NCI-H2029 treated with DMSO at 0.1 percent for 48 hours (cell line): ENCODE measurements around the gene KCNJ14.

Experiments
- DNase-seq: peaks from one replicate; lab custom pipeline; 2025; lab: John Stamatoyannopoulos, UW

Gene KCNJ14

GRCh38 chr19:48445606-48446481 is 9.5 kb upstream of the KCNJ14 start, which contains the start of gene GRWD1:
Gene GRWD1, plus strand, starts transcription at chr19:48445983. Its CDS starts 23 bp downstream, at chr19:48446006.
- peak; percentile 97 for DNase-seq

DNA sequence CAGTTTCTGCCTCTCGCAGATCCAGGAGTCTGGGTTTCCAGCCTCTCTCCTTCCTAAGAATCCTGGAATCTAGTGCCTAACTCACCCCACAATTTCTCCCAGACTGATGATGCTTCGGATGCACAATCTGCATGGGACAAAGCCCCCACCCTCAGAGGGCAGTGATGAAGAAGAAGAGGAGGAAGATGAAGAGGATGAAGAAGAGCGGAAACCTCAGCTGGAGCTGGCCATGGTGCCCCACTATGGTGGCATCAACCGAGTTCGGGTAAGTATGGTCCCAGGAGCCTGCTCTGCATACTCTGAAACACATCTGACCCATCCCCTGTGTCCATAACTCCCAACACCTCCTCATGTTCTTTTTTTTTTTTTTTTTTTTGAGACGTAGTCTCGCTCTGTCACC is 8.8 kb upstream of the KCNJ14 start:
- DNase-seq, result no peak

GRCh38 chr19:48448563-48448962 is 6.8 kb upstream of the KCNJ14 start:
- DNase-seq, result no peak

GRCh38 chr19:48450441-48450840 is 4.9 kb upstream of the KCNJ14 start:
- no peak for DNase-seq

DNA sequence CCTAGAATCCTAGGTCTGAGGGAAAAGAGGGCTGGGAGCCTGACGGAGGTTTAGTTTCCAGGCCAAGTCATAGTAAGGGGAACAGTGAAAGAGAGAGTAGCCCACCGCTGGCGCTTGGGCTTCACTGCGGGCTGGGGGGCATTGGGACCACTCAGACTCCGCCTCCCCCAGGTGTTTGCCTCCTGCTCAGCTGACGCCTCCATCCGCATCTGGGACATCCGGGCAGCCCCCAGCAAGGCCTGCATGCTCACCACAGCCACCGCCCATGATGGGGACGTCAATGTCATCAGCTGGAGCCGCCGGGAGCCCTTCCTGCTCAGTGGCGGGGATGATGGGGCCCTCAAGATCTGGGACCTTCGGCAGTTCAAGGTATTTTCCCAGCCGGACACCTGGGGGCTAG is 4.5 kb upstream of the KCNJ14 start:
- DNase-seq, result no peak

GRCh38 chr19:48451624-48452023 is 3.8 kb upstream of the KCNJ14 start:
- DNase-seq, result no peak

GRCh38 chr19:48452289-48453190 is 2.8 kb upstream of the KCNJ14 start:
- no peak for DNase-seq

DNA sequence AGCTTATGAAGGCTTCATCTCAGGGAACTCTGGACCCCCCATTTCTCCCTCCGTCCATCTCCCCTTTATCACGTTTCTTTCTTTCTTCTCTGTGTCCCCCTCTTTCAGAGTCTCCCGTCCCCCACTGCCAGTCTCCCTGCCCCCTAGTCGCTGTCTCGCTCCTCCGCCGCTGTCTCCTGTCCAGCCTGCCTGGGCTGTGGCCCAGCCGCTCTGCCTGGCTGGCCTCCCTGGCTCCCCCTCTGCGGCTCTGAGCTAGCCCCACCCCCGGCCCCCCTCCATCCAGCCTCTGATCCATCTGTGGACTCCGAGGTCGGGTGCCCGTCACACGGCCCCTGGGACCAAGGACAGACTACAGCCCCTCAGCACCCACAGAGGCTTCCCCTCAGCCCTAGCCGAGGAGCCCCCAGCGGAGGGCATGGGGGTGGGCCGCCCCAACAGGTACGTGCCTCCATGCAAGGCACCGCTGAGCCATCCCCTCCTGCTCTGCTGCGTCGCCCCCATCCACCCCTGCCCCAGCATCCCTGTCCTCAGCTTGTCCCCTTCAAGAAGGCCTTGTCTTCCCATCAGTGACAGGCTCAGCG is 1.1 kb upstream of the KCNJ14 start:
- DNase-seq, result no peak

- no peak for DNase-seq
Measured at GRCh38 chr19:48455908-48456562, 661 bp downstream of the KCNJ14 start.

DNA sequence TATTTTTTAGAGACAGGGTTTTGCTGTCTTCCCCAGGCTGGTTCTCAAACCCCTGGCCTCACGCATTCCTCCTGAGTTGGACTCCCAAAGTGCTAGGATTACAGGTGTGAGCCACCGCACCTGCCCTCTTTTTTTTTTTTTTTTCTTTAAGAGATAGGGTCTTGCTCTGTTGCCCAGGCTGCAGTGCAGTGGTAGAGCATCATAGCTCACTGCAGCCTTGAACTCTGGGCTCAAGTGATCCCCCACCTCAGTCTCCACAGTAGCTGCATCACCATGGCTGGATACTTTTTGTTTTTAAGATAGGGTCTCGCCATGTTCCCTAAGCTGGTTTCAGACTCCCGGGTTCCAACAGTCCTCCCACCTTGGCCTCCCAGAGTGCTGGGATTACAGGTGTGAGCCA is 1.5 kb downstream of the KCNJ14 start:
- no peak for DNase-seq

DNA sequence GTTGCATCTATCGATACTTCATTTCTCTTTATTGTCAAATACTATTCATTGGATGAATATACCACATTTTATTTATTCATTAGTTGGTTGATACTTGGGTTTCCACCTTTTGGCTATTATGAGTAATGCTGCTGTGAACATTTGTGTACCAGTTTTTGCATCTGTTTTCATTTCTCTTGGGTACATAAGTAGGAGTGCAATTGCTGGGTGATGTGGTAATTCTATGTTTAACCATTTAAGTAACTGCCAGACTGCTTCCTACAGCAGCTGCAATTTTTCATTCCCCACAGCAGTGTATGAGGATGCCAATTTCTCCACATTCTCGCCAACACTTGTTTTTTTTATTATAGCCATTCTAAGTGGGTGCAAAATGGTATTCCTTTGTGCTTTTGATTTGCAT is 2.6 kb downstream of the KCNJ14 start:
- DNase-seq, result no peak

DNA sequence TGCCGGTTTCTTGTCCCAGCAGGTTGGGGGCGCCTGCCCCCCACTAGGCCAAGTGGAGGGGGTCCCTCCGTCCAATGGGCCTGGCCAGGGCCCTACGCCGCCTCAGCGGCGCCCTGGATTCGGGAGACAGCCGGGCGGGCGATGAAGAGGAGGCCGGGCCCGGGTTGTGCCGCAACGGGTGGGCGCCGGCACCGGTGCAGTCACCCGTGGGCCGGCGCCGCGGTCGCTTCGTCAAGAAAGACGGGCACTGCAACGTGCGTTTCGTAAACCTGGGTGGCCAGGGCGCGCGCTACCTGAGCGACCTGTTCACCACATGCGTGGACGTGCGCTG is 6.2 kb downstream of the KCNJ14 start:
- no peak for DNase-seq

DNA sequence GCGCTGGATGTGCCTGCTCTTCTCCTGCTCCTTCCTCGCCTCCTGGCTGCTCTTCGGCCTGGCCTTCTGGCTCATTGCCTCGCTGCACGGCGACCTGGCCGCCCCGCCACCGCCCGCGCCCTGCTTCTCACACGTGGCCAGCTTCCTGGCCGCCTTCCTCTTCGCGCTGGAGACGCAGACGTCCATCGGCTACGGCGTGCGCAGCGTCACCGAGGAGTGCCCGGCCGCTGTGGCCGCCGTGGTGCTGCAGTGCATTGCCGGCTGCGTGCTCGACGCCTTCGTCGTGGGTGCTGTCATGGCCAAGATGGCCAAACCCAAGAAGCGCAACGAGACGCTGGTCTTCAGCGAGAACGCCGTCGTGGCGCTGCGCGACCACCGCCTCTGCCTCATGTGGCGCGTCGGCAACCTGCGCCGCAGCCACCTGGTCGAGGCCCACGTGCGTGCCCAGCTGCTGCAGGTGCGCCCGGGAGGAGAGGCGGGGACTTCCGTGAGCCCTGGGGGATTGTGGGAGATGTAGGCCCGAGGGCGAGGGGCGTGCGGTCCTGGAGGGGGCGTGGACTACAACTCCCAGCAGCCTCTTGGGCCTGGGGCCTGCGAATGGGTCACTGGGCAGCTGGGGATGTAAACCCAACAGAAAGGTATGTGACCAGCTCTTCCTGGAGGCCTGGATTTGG is 6.7 kb downstream of the KCNJ14 start:
- DNase-seq, result no peak

DNA sequence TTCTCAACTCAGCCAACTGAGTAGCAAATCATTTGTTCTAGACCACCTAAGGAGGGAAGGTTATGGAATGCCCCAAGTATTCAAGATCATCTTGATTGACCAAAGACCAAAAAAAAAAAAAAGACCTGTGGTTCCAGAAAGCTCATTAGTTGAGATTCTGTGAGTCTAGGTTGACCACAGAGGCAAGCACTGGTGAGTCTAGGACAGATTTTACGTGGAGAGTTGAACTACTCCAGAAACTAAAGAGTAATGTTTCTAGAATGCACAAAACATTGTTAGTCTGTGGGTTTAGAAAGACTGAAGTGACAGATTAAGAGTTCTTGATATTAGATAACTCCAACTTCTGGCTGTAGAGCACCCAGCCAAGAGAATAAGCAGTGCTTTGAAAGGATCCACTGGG is 9.8 kb downstream of the KCNJ14 start:
- no peak for DNase-seq

DNA sequence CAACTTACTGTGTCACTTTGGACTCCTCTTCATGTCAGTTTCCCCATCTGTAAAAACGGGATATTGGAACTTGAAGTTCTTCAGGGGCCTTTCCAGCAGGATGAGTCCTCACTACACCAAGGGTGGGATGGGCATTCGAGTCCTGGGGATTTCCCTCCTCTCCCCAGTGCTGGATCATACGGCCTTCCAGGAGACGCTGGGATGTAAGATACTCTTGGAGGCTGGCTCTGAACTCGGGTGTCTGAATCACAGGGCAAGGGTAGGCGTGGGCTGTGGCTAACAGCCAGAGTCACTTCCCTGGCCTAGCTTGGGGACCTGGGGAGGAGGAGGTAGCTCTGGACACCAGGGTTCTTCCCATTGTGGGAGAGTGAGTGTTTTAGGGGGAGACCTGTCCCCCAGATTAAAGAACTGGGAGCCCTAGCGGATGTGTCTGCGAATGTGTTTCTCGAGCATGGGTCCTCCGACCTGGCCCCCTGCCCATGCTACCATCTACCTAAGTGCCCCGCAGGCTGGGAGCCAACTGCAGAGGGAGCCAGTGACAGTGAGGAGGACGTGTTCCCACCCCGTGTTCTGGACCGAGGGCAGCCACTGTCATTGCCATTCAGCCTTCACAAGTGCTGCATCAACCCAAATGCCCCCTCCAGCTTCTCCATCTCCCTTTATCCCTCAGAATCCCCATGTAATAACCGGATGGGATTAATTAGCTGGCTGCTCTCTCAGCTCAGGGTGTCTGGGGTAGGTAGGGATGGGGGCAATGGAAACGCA is 11.4 kb downstream of the KCNJ14 start:
- DNase-seq, result no peak

GRCh38 chr19:48468772-48469288 is 13.5 kb downstream of the KCNJ14 start:
- DNase-seq, result peak; percentile 100

- DNase-seq, result no peak
Measured at GRCh38 chr19:48469289-48469881, 14.0 kb downstream of the KCNJ14 start, which contains the start of gene CYTH2. Gene CYTH2, plus strand, starts transcription at chr19:48469369. Its CDS starts 139 bp downstream, at chr19:48469508.

GRCh38 chr19:48469934-48470680 is 14.7 kb downstream of the KCNJ14 start:
- no peak for DNase-seq

DNA sequence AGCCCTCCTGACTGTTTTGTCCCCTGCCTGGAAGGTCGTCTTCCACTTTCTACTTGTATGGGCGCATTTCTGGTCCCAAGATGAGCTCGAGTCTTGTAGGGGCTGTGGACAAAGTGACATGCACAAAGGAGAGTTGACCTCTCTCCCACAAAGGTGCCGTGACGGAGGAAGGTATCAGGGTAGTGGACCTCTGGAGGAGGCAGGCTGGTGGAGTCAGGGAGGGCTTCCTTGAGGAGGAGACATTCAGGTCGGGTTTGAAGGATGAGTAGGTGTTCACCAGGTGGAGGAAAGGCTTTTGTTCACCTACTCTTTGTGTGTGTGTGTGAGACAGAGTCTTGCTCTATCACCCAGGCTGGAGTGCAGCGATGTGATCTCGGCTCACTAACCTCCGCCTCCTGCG is 15.5 kb downstream of the KCNJ14 start:
- DNase-seq, result no peak
